B cell (primary cell): ENCODE measurements around the gene GAB3.

Experiments used
- EZH2 ChIP-seq: IDR thresholded peaks from 2 replicates; pipeline ENCODE4 v1.6.1; 2012; ENCODE audit warnings: borderline replicate concordance, low read depth, mild to moderate bottlenecking, moderate library complexity, low read length; ENCODE audit not compliant: insufficient read depth, poor library complexity, severe bottlenecking
- TF ChIP-seq, protein P1 (sequence below): fragments of 200-600 bp; IDR thresholded peaks from one replicate; pipeline ENCODE4 v1.8.0; 2022; ENCODE audit warnings: antibody characterized with exemption, mild to moderate bottlenecking

DNA sequence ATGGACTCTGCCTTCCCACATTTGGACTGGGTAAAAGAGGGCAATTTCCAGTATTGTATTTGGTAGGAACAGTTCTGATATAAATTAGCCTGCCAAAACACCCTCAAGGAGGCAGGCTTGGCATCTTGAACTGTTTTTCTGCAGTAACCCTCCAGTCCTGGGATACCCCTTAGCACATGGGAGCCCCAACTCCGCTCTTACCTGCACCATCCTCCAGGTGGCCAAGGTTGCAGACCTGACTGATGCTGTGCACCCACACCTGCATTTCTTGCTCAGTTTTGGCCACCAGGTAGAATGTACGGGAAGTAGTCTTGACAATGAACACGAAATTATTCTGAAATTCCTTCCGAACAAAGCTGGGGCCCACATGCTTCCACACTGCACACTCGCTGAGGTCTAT lies 35.1 kb downstream of the GAB3 start:
- TF ChIP-seq, protein P1, sequence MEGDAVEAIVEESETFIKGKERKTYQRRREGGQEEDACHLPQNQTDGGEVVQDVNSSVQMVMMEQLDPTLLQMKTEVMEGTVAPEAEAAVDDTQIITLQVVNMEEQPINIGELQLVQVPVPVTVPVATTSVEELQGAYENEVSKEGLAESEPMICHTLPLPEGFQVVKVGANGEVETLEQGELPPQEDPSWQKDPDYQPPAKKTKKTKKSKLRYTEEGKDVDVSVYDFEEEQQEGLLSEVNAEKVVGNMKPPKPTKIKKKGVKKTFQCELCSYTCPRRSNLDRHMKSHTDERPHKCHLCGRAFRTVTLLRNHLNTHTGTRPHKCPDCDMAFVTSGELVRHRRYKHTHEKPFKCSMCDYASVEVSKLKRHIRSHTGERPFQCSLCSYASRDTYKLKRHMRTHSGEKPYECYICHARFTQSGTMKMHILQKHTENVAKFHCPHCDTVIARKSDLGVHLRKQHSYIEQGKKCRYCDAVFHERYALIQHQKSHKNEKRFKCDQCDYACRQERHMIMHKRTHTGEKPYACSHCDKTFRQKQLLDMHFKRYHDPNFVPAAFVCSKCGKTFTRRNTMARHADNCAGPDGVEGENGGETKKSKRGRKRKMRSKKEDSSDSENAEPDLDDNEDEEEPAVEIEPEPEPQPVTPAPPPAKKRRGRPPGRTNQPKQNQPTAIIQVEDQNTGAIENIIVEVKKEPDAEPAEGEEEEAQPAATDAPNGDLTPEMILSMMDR = no peak
- no peak for TF ChIP-seq EZH2
